Hematopoietic multipotent progenitor cell treated with erythropoietin and hydrocortisone succinate and interleukin-3 and kit ligand, for 17 days (in vitro differentiated cells): ENCODE measurements around the gene CD302.
"Not testable (repeated sequence)": the region's sequence is repeated elsewhere in the genome, so short reads cannot be mapped to it uniquely, and the experiment has no call there.

Experiments used
- DNase-seq: peaks from one replicate; pipeline ENCODE4 v3.0.0-alpha.2; 2015; ENCODE audit warnings: low spot score

The CD302 gene

GRCh38 chr2:159748089-159748488 is 49.9 kb downstream of the CD302 start:
- no peak for DNase-seq

DNA sequence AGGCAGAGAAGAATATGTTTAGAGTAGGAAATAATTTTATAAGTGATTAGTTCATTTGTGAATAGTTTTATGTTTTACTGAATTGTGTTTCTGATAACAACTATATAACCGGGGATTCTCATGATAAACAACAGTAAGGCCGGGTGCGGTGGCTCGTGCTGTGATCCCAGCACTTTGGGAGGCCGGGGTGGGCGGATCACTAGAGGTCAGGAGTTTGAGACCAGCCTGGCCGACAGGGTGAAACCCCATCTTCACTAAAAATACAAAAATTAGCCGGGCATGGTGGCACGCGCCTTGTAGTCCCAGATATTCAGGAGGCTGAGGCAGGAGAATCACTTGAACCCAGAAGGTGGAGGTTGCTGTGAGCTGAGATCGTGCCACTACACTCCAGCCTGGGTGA is 52.8 kb downstream of the CD302 start:
- DNase-seq, result not testable (repeated sequence)

DNA sequence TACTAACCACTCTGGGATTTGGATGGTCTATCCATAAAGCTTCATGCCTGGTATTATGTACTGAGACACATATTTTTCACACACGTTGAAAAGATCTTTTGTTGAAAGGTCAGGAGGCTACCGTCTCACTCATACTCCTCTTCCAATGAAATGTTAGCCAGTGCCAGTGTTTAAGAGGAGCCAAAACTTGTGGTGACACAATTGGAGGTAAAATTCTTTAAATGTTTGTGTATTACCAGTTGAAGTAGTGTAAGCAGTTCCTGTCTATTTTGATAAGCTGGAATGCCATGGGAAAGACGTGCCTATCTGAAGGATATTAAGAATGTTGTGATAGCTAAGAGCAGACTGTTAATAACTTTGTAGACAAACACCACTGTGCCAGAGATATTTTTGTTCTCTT is 53.6 kb downstream of the CD302 start:
- no peak for DNase-seq

DNA sequence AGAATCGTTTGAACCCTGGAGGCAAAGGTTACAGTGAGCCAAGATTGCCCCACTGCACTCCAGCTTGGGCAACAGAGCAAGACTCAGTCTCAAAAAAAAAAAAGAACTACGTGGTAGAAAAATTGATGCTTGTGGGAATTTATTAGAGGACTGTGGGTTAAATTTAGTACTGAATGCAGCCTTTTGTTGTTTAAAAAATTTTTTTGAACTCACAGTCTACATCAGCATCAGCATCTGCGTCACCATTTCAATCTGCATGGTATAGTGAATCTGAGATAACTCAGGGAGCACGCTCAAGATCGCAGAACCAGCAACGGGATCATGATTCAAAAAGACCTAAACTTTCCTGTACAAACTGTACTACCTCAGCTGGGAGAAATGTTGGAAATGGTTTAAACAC is 55.2 kb downstream of the CD302 start:
- DNase-seq, result no peak

- DNase-seq, result no peak
Measured at GRCh38 chr2:159738509-159739390, 59.3 kb downstream of the CD302 start.

DNA sequence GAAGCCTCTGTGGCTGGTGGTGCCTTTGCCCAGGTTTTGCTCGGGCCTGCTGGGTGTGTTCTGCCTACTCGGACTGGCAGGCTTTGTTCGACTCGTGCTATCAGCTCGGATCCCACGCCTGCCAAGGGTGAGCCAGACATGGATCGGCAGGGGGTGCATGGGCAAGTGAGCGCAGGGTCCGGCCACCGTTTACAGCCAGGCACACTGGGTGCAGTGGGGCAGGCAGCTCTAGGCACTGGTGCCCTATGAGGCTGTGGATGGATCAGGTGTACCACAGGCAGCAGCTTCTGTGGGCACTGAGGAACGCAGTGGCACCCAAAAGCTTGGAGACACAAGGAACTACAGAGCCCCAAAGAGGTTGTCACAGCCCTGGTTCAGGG is 60.1 kb downstream of the CD302 start:
- DNase-seq, result no peak

- no peak for DNase-seq
Measured at GRCh38 chr2:159737292-159737916, 60.6 kb downstream of the CD302 start.

- no peak for DNase-seq
Measured at GRCh38 chr2:159736048-159736447, 62.0 kb downstream of the CD302 start.

DNA sequence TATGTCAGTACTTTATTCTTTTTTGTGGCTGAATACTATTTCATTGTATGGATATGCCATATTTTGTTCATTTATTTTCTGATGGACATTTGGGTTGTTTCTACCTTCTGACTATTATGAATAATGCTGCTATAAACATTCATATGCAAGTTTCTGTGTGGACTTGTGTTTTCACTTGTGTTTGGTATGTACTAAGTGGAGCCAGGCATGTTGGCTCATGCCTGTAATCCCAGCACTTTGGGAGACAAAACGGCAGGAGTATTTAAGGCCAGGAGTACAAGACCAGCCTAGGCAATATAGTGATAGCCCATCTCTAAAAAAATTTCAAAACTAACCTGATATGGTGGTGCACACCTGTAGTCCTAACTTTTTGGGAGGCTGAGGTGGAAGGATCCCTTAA is 62.4 kb downstream of the CD302 start:
- DNase-seq, result no peak

DNA sequence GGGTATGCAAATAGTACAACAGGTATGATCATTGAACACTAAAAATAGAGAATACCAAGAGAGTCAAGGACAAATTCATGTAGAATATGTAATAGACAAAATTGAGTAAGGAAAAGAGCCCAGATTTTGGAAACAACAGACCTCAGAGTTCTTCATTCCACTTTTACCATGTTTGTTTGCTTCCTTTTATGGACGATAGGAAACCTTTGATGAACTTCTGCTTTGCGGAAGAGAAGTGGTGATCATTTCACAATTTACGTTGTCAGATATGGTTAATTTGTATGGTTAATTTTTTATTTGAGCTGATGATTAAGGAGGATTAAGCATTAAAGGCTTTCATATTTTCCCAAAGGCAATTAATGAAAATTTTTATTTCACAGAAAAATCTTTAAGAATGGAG is 69.4 kb downstream of the CD302 start:
- DNase-seq, result no peak

DNA sequence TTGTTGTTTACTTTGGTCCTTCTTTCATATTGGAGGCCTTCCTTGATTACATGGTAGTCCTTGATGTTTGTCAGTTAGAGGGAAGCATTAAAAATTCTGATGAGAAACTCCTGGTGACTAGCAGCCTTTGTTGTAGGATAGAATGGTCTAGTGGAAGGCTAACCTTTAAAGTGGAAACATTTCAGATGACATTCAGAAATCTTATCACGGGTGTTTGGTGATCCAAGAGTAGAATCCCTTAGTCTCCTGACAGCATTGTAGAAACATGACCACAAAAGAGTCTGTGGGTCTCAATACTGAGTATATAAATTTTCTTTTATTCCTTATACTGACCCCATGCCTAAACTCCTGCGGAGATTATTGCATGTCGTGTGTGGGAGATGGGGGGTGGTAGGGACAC is 72.3 kb downstream of the CD302 start:
- no peak for DNase-seq

DNA sequence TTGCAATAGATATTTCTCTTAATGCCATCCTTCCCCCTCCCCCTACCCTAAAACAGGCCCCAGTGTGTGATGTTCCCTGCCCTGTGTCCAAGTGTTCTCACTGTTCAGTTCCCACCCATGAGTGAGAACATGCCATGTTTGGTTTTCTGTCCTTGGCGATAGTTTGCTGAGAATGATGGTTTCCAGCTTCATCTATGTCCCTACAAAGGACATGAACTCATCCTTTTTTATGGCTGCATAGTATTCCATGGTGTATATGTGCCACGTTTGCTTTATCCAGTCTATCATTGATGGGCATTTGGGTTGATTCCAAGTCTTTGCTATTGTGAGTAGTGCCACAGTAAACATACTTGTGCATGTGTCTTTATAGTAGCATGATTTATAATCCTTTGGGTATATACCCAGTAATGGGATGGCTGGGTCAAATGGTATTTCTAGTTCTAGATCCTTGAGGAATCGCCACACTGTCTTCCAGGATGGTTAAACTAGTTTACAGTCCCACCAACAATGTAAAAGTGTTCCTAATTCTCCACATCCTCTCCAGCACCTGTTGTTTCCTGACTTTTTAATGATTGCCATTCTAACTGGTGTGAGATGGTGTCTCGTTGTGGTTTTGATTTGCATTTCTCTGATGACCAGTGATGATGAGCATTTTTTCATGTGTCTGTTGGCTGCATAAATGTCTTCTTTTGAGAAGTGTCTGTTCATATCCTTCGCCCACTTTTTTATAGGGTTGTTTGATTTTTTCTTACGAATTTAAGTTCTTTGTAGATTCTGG is 73.0 kb downstream of the CD302 start:
- not testable (repeated sequence) for DNase-seq

- DNase-seq, result no peak
Measured at GRCh38 chr2:159722580-159722979, 75.4 kb downstream of the CD302 start.

GRCh38 chr2:159720676-159721075 is 77.3 kb downstream of the CD302 start:
- no peak for DNase-seq
